Kidney capillary endothelial cell (primary cell): ENCODE results near the gene ATP4B.
"Not testable (repeated sequence)": the region's sequence is repeated elsewhere in the genome, so short reads cannot be mapped to it uniquely, and the experiment has no call there.

Experiments used
- DNase-seq: peaks from one replicate; pipeline ENCODE4 v3.0.0-alpha.2; 2018; ENCODE audit warnings: low spot score

The ATP4B gene

DNA sequence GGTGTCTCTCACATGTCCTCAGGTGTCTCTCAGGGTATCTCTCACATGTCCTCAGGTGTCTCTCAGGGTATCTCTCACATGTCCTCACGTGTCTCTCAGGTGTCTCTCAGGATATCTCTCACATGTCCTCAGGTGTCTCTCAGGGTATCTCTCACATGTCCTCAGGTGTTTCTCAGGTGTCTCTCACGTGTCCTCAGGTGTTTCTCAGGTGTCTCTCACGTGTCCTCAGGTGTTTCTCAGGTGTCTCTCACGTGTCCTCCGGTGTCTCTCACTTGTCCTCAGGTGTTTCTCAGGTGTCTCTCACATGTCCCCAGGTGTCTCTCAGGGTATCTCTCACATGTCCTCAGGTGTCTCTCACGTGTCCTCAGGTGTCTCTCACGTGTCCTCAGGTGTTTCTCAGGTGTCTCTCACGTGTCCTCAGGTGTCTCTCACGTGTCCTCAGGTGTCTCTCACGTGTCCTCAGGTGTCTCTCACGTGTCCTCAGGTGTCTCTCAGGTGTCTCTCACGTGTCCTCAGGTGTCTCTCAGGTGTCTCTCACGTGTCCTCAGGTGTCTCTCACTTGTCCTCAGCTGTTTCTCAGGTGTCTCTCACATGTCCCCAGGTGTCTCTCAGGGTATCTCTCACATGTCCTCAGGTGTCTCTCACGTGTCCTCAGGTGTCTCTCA lies 33.2 kb downstream of the ATP4B start:
- DNase-seq, result not testable (repeated sequence)

DNA sequence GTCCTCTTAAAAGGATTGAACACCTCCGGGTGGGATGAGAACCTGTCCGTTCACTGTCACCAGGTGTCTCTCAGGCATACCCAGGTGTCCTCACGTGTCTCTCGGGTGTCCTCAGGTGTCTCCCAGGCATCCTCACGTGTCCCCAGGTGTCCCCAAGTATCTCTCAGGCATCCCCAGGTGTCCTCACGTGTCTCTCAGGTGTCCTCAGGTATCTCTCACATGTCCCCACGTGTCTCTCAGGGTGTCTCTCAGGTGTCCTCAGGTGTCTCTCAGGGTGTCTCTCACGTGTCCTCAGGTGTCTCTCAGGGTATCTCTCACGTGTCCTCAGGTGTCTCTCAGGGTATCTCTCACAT lies 33.8 kb downstream of the ATP4B start:
- DNase-seq, result no peak

DNA sequence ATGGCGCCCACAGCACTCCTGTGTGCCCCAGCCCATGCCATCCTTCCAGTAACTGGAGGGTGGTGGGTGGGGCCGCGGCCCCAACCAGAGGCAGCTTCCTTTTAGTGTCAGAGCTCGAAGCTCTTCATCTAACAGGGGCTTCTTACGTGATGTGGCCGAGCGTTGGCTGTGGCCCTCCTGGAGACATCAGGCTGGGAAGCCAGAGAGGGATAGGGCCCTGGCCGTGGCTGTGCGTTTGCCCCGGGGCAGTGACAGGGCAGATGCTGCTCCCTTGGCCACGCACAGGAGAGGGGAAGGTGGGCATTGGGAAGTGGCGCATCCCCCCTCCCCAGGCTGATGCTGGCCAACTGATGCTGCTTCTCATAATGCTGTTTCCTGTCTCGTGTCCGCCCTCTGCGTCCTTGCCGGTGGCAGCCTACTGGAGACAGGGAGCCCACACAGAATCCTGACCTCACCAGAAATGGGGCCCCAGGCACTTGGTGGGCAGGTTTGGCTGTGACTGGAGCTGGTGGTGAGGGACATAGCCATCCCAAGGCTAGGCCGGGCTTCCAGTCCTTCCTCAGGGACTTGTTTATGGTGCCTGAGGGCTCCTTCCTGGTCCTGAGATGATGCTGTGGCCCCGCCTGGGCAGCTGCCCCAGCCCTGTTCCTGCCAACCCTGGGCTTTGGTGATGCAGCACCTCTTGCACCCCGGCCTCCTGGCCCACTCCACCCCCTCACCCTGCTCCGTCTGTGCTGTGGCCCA lies 34.3 kb downstream of the ATP4B start:
- no peak for DNase-seq

DNA sequence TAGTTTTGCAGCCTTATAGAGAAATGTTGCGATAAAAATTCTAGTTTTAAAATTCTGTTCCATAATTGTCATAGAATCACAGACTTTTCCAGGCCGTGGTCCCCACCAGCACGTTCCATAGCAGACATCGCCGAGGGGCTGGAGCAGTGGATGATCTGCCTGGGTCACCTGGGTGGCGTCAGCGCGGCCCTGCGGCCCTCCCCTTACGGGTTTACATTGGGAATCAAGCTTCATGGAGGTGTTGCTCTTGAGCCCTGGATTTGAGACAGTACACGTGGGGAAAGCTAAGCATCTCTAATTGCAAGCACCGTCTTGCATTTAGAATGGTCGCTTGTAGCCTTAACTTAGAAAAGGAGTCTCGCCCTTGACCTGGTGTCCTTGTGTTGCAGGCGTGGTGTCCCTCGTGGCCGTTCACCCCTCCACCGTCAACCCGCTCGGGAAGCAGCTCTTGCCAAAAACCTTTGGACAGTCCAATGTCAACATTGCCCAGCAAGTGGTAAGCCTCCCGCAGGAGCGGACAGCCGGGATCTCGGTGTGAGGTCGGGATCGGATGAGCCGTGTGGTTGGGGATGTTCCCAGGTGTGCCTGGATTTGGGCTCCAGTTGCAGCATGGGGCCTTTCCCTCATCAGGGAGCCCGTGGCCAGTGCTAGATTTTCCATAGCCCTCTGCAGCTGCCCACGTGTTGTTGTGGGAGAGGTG lies 35.1 kb downstream of the ATP4B start:
- DNase-seq, result no peak

DNA sequence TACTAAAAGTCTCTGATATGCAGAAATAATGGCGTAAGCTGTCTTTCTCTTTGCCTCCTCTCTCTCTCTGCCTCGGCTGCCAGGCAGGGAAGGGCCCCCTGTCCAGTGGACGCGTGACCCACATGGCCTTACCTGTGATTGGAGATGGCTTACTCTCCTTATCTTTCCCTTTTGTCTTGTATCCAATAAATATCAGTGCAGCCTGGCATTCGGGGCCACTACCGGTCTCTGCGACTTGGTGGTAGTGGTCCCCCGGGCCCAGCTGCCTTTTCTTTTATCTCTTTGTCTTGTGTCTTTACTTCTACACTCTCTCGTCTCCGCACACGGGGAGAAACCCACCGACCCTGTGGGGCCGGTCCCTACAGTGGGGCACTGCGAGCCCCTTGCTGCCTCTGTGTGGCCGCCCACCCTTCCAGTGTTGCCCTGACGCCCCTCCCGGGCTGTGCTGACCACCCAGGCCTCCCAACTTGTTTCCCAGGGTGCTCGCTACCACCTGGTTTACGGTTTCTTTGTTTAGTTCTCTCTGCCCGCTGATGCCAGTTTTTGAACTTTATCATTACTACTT lies 35.9 kb downstream of the ATP4B start:
- not testable (repeated sequence) for DNase-seq

DNA sequence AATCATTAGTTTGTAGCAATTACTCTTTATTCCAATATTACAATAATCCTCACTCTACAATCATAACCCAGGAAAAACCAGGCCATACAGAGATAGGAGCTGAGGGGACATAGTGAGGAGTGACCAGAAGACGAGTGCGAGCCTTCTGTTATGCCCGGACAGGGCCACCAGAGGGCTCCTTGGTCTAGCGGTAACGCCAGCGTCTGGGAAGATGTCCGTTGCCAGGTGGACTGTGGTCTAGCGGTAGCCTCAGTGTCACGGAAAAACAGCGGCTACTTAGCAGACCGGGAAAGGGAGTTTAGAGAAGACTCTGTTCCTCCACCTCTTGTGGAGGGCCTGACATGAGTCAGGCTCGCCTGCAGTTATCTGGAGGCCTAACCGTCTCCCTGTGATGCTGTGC lies 36.5 kb downstream of the ATP4B start:
- not testable (repeated sequence) for DNase-seq

DNA sequence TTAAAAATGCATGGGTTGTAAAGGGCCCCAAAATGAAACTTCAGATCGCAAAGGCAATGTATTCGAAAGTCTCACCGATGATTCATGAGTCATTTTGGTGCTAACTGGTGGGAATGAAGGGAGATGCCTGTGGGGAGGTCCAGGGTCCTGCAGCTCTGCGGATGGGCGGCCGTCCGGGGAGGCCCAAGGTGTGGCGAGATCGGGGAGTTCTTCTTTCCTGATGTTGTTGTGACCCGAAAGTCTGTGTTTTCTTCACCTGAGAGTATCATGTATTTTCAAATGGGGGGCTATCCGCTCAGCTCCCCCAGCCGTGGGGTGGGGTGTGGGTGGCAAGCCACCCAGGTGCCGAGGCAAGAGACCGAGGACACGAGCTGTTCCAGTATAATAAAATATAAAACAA lies 37.0 kb downstream of the ATP4B start:
- DNase-seq, result no peak

DNA sequence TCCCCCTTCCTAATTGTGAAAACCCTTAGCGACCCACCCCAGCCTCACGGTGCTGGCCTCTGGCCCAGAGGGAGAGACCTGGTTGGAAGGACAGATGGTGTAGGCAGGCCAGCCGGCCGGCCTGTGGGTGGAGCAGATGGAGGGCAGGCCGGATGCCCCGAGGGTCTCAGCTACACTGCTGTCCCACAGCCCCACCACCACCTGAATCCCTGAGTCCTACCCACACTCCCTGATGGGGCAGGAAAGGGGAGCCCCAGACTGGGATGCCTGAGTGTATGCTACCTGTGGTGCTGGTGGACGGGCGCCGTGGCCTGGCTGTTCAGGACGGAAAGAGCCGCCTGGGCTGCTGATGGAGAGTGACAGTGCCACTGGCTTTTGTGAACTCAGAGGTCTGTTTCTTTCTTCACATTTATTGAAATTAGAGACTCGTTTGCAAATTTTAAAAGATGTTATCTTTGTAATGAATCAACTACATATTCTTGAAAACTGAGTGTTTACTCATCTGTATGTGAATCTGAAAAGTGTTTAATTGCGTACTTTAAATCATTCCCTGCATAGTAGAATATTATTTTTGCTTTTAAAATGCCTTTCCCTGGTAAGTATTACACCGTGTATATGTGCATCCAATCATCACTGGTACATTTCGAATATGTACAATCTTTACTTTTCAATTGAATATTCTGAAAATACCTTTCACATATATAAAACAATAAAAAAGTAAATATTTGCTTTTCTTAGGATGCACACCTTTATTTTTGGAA lies 37.8 kb downstream of the ATP4B start:
- no peak for DNase-seq

DNA sequence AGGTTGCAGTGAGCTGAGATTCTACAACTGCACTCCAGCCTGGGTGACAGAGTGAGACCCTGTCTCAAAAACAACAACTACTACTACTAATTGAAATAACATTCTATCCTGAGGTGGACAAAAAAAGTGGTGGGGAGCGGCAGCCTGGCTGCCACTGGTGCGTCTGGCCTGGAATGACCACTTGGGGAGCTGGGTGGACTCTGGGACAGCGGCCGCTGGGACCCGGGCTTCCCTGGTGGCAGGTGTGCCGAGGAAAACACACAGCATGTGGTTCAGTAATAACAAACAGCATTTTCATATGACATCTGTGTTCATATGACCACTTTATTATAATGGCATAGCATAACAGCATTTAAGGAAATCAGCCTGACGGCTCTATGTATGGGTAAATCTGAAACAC lies 39.5 kb downstream of the ATP4B start:
- DNase-seq, result no peak

DNA sequence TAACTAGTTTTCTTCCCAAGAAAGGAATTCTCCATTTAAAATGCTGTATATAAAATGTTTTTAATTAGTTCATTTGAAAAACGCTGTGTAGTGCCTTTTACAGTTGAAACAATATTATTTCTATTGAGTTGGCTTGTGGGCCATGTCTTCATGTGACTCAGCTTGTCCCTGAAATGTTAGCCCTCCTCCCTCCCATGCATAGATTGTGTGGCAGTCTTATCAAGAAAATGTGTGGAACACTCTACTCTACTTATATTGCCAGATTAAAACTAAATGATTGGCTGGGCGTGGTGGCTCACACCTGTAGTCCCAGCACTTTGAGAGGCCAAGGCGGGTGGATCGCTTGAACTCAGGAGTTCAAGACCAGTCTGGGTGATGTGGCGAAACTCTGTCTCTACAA lies 40.0 kb downstream of the ATP4B start:
- no peak for DNase-seq

DNA sequence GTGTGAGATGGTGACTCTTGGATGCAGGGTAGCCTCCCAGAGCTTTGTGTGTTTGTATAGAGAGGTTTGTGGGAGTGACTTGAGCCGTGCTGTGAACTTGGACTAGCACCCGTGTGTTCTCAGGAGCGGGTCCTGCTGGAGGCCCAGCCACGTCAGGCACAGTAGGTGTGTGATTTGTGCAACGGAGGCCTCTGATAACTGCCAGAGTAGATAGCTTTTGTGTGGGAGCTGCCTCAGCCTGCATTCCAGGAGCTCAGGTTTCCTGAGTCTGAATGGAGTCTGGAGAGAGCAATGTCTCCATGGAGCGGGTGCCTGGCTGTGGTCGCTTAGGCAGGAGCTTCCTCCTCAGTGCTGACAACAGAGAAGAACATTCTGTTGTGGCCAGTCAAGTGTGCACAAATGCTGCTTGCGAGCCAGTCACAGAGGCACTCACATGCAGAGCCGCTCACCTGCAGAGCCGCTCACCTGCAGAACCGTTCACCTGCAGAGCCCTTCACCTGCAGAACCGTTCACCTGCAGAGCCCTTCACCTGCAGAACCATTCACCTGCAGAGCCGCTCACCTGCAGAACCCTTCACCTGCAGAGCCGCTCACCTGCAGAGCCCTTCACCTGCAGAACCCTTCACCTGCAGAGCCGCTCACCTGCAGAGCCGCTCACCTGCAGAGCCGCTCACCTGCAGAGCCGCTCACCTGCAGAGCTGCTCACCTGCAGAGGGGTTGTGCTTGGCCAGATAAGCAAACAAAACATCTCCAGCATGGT lies 40.8 kb downstream of the ATP4B start:
- no peak for DNase-seq

DNA sequence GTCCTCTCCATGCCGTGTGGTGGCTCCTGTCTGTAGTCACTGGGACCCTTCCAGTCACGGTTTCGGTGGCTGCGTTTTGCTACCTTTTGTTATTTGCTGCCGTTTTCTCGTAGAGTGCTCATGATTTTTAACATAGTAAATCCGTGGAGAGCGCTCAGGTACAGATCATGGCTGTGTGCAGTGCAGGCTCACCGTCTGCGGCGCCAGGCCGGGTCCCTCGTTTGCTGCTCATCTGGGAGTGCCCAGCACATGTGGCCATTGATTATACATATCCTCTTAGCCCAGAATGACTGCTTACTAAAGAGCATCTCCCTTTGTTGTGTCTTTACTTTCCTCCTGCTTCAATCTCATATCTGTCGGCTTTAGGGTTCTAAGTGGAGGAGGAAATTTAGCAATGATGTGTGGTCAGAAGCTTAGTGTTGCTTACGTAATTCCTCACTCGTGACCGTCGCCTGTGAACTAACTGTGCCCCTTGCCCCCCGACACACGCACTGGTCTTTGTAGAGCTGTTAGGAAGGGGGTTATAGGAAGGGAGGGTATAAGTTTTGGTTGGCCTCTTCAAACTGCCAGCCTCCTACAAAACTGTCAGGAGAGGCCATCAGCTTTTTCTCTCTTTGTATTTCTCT lies 41.6 kb downstream of the ATP4B start:
- DNase-seq, result no peak

DNA sequence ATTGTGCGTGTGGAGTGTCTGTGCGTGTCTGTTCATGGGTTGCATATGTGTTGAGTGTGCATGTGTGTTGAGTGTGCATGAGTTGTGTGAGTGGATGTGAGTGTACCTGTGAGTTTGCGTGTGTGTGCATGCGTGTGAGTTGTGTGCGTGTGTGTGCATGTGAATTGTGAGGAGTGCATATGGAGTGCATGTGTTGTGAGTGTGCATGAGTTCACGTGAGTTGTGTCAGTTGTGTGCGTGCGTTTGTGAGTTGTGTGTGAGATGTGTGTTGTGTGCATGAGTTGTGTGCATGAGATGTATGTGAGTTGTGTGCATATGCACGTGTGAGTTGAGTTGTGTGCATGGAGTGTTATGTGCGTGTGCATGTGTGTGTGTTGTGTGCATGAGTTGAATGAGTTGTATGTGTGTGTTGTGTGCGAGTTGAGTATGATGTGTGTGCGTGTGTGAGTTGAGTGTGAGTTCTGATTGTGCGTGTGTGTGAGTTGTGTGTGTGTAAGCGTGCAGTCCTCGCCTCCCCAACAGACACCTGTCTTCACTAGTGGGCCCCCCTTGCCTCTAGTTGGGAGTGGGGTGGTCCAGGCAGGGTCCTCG lies 44.1 kb downstream of the ATP4B start:
- no peak for DNase-seq

DNA sequence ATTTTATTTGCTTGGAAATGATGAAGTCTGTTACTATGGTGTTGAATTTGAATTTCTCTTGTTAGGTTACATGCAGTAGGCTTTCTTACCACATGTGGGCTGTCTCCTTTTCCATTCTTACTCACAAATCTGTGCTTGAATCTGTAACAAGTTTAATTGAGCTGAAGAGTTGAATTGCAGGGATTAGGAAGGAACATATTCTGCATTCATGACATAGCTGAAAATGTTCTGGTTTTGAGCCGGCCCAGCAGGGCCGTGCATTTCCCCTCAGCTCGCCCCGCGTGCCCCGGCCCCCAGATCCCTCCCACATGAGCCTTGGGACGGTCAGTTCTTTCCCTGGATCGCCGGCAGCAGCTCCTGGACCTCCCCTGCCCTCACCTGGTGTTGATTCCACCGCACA lies 45.4 kb downstream of the ATP4B start:
- no peak for DNase-seq

DNA sequence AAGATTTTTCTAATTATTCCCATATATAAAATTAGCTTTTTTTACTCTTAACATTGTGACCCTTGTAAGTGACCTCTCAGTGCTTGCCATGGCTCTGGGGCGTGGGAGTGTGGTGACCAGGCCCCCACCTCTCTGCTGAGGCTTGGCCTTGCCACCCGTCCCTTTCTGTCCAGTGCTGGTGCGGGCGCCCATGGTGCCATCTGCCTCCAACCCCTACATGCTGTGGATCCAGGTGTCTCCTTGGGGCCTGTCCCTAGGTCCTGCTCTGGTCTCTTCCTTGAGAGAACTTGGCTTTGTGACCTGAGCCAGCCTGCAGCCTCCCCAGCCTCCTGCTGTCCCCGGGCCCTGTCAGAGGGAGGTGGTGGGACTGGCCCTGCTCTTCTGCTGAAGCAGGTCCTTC lies 46.0 kb downstream of the ATP4B start:
- no peak for DNase-seq

DNA sequence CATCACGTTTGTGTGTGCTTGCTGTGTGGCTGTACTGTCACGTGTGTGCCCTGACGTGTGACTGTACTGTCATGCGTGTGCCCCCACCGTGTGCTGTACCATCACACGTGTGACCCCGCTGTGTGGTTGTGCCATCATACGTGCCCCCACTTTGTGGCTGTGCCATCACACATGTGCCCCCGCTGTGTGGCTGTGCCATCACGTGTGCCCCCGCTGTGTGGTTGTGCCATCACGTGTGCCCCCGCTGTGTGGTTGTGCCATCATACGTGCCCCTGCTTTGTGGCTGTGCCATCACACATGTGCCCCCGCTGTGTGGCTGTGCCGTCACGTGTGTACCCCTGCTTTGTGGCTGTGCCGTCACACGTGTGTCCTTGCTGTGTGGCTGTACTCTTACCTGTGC lies 47.7 kb downstream of the ATP4B start:
- no peak for DNase-seq

DNA sequence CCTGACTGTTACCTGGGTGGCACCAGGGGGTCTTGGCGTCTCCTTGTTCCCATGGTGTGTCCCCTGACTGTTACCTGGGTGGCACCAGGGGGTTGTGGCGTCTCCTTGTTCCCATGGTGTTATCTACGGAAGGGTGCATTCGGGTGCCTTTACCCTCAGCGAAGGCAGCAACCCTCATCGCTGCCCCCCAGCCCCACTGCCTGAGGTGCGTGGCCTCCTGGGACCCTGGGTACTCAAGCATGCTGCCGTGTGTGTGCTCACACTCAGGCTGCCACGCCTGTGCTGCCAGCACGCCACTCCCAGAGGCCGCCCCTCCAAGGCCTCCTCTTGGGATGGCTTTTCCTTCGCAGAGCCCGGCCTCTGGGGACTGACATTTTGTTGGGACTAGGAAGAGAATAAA lies 48.4 kb downstream of the ATP4B start:
- DNase-seq, result no peak

DNA sequence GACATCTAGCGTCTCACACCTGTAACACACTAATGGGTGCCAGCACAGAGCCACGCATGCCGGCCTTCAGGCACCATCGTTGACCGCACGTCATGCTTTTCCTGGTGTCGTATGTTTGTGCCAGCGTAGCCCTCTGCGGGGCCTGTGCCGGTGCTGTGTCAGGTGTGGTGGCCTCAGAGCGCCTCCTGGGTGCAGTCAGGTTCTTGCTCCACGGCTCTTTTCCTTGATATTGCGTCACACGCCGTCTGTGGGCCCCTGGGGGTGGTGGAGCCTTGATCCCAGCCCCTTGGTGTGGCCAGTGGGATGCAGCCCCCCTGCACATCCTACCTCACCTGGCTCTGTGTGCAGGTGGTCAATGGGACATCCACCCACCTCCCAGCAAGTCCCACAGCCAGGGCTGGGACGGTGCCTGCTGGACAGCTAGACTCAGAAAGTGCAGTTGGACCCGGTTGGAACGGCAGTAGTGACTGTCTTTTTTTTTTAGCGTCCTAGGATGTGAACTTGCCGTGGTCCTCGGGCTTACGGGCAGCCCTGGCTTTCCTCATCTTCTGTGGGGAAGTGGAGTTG lies 48.9 kb downstream of the ATP4B start:
- DNase-seq, result no peak

DNA sequence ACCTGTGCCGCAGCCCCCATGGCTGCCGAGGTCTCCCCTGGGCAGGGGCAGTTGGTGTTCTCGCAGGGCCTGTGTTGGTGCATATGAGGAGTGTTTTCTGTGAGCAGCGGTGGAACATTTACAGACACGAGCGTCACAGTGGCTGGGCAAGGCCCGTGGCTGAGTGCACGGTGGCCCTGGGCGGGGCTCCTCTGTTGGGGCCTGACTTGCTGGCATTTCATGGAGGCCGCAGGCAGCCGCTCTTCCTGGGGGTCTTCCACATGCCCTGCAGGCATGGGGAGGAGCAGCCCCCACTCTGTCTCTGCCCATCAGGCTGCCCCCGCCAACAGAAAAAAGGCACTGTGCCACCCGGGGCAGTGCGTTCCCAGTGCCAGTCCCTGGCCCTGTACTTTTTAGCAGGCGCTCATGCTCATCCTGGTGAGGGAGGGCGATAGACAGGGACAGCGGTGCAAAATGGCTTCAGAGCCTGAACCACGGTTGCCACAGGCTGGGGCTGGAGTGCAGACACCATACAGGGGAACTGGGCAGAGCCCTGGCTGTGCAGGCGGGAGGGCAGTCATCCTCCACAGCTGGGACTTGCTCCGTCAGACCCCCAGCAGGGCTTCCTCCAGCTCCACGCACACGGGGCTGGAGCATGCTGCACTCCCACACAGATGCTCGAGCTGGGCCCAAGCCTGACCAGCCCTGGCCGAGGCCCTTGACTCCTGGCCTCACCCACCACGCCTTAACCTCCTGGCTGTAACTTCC lies 49.9 kb downstream of the ATP4B start:
- DNase-seq, result no peak
